G401.6 (cell line): ENCODE measurements around the gene MINDY3.
"Not testable (repeated sequence)": the region's sequence is repeated elsewhere in the genome, so short reads cannot be mapped to it uniquely, and the experiment has no call there.

ENCODE experiments used
- FAIRE-seq: peaks from 2 replicates; lab custom pipeline; 2012; peaks lifted over from hg19 to GRCh38; lab: Jason Lieb, UNC

MINDY3 gene

GRCh38 chr10:15775513-15775912 is 84.8 kb downstream of the MINDY3 start:
- FAIRE-seq: no peak

DNA sequence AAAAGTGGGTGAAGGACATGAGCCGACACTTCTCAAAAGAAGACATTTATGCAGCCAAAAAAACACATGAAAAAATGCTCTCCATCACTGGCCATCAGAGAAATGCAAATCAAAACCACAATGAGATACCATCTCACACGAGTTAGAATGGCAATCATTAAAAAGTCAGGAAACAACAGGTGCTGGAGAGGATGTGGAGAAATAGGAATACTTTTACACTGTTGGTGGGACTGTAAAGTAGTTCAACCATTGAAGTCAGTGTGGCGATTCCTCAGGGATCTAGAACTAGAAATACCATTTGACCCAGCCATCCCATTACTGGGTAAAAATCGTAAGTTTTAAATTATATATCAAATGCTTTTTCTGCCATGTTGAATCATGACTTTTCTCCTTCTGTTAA is 85.8 kb downstream of the MINDY3 start:
- not testable (repeated sequence) for FAIRE-seq

GRCh38 chr10:15764892-15765454 is 95.3 kb downstream of the MINDY3 start:
- FAIRE-seq: no peak

GRCh38 chr10:15763006-15763405 is 97.3 kb downstream of the MINDY3 start:
- FAIRE-seq: no peak

- not testable (repeated sequence) for FAIRE-seq
Measured at GRCh38 chr10:15762239-15762638, 98.1 kb downstream of the MINDY3 start.

GRCh38 chr10:15761224-15761623 is 99.1 kb downstream of the MINDY3 start:
- FAIRE-seq: not testable (repeated sequence)

DNA sequence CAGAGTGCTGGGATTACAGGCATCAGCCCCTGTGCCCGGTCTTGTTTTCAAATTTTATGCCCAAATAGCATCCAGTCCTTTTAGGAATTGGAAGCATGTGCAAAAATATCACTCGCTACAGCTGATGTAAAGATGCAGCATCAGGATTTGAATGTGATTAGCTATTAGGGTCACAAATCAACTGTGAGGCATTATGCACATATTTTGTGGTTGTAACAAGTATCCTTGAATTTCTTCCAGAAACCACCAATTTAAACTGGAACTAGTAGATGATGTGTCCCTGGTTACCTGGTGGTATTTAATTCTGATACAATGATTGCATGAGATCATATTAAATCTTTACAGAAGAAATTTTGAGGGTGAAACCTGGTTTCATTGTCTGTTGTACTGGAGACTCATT is 99.6 kb downstream of the MINDY3 start:
- FAIRE-seq: no peak

DNA sequence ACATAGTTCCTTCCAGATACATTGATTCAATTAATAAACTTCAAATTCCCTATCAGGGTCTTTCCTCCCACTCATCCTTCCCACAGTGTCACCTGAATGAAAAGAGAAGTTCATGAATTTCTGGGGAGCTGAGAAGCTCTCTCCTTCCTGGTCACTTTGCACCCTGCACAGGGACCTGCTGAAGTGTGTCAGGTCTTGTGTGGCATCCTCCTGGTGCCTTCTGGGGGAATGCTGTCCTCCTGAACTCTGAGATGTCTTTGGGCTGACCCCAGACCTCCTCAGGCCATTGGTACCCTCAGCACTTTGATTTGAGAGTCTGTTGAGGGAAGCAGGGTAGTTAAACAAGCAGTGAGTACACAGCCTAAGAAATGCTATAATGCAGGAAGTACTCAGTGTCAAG is 101.0 kb downstream of the MINDY3 start:
- no peak for FAIRE-seq

- FAIRE-seq: no peak
Measured at GRCh38 chr10:15758618-15759017, 101.7 kb downstream of the MINDY3 start.

- no peak for FAIRE-seq
Measured at GRCh38 chr10:15754937-15755336, 105.4 kb downstream of the MINDY3 start.

- FAIRE-seq: no peak
Measured at GRCh38 chr10:15751046-15751445, 109.3 kb downstream of the MINDY3 start.

DNA sequence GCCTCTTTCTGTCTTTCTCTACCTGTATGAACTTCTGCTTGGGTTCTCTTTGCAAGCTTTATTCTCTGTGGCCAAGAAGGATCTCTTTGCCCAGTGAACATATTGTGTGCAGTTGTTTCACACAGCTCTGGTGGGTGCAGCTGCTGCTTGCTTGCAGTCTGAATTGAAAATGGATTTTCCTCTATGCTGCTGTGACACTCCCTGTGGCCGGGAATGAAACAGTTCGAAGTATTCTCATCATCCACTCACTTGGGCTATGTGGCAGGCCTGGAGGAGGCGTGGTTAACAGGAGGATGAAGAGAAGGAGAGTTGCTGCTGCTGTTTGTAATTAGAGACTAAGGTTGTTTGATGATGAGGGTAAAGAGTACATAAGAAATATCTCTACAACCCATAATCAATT is 112.2 kb downstream of the MINDY3 start:
- no peak for FAIRE-seq

DNA sequence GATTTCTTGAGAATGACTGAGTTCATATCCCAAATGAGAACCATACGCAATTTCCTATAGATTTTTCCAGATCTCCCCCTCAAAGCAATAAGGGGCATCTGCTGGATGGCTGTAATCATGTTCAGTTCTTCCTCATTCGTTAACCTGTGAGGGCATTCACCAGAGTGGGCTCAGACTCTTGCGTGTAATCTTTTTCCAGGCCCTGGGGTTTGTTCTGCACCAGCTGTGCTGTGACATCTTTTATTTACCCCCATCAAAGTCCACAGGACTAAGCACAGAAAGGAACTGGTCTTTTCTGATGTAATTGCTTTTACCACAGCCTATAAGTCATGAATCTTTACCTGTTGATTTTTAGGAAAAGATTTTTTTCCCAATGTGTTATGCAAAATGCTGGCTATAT is 112.7 kb downstream of the MINDY3 start:
- FAIRE-seq: no peak

DNA sequence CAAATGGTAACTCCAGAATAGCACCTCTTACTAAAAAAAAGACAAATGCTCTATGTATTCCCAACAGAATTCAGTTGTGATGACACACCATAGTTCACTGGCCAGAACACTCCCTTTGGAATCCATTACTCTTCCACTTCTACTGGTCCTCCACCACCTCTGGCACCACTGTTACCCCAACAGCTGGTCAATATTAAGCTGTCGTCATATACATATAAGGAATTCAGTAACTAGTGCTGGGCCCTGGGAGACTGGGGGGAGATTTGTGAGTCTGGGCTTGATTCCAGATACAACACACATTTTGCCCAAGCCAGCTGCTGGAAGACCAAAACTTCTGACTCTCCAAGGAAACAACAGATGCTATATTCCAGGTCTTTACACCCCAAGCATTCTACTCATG is 114.6 kb downstream of the MINDY3 start:
- no peak for FAIRE-seq

GRCh38 chr10:15744217-15744865 is 116.0 kb downstream of the MINDY3 start:
- FAIRE-seq: no peak

GRCh38 chr10:15743443-15743842 is 116.9 kb downstream of the MINDY3 start:
- no peak for FAIRE-seq

DNA sequence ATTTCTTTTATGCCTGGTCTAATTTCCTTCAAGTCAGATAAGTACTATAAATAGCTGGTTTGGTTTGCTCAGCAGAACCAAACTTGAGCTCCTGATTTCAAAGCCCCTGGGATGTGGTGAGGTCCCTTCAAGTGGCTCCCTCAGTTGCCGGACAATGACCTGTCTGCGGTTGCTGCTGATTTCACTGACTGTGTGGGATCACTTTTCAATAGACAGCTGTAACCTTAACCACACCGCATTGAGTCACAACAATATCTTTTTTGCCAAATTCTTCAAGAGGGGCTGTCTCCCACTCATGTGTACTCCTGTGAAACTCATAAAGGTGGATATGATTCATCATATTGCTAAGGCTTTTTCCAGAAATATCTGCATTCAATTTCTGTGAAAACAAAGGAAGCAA is 117.5 kb downstream of the MINDY3 start:
- no peak for FAIRE-seq

DNA sequence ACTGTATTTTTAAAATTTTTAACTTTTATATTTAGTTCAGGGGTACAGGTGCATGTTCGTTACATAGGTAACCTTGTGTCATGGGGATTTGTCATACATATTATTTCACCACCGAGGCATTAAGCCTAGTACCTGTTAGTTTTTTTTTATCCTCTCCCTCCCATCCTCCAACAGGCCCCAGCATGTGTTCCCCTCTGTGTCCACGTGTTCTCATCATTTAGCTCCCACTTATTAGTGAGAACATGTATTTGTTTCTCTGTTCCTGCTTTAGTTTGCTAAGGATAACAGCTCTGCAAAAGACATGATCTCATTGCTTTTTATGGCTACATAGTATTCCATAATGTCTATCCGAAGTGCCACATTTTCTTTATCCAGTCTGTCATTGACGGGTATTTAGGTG is 118.2 kb downstream of the MINDY3 start:
- FAIRE-seq: no peak

DNA sequence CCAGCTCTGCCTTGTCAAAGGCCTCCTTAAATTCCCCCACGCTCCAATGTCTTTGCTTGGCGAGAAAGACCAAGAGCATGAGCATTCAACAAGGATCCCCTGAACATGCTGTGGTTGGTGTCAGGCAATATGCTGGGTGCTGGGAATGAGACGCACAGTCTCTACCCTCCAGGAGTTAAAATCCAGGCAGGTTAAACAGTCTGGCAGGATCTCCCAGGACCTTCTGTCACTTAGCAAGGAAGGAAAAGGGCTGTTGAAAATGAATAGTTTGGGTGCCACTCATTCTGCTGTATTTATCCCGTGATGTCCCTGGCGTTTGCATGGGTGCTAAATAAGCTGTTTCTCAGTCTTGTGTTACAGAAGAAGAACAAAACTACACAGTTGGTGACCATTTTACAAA is 118.7 kb downstream of the MINDY3 start:
- no peak for FAIRE-seq

DNA sequence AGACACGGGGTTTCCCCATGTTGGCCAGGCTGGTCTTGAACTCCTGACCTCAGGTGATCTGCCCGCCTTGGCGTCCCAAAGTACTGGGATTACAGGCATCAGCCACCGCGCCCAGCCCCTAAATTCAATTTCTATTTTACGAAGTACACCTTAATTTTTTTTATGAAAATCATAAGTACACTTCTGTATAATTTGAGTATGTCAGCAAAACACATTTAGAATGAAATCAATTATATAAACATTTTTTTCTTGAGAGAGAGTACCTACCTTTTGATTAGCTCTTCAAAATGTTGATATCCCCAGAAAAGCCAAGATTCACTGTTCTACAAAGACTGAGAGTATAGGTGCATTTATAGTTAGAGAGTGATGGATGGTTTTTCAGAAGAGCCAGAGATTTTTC is 120.0 kb downstream of the MINDY3 start:
- no peak for FAIRE-seq

DNA sequence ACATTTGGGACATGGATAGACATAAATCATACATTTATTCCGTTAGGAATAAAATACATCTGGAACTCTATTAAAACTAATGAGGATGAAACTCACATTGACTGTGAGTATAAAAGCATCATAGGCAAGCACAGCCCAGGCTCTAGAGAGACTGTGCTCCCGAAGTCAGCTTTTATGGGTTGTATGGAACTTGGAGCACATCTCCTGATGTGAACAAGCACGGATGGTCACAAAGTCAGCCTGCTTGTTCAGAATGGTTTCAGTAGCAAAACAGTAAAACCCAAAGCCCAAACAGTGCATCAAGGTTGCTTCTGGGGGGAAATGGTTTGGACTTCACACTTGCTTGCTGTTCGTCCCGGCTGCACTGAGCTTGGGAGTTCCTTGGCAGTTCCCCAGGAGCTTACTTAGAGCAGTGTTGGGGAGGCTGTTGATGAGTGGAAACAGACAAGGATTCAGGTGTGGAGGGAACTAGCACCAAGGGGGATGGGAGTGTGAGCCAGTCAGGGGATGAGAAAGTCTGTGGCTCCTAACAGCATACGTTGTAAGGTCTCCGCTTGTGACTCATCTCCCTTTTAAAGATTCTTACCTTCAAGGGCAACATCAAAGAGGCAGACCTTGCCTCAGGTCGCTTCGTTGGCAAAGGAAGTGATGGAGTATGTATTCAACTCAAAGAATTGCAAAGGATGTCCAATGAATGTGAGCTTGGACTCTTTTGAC is 120.9 kb downstream of the MINDY3 start:
- FAIRE-seq: no peak

- FAIRE-seq: no peak
Measured at GRCh38 chr10:15738270-15738925, 121.9 kb downstream of the MINDY3 start.

- no peak for FAIRE-seq
Measured at GRCh38 chr10:15737656-15738055, 122.7 kb downstream of the MINDY3 start.
